ENCODE results near the gene RAD50.

GRCh38 chr5:132656774-132657355 lies 100.1 kb downstream of the RAD50 start:
- TF ChIP-seq CTCF (IDR thresholded peaks at IDR 0.05) (no peak), POLR2A (IDR thresholded peaks at IDR 0.05) (no peak)
